B cell (primary cell): ENCODE data around the gene OR8D1. TPM values are rescaled to one million over a fixed set of nuclear protein-coding genes. Genes with fewer than 3 reads are reported as not detected.
"Not testable (repeated sequence)": the region's sequence is repeated elsewhere in the genome, so short reads cannot be mapped to it uniquely, and the experiment has no call there.

ENCODE experiments used
- ATAC-seq: fragments of 200-7000 bp; cut with Tn5 transposase; one replicate; pipeline ENCODE4 v1.10.0; 2021; ENCODE audit warnings: low read depth, mild to moderate bottlenecking, moderate number of reproducible peaks, moderate library complexity
- CTCF ChIA-PET: fragments of 350-600 bp; sonication (Branson Sonifier 250); formaldehyde crosslinking; loops from one replicate; lab custom pipeline; 2021; ENCODE audit warnings: antibody characterized with exemption, inconsistent platforms; lab: Charles Lee
- POLR2A ChIA-PET: fragments of 350-600 bp; sonication (Branson Sonifier 250); formaldehyde crosslinking; loops from one replicate; lab custom pipeline; 2021; ENCODE audit warnings: antibody characterized with exemption; lab: Charles Lee
- DNase-seq: peaks from one replicate; pipeline ENCODE4 v3.0.0; 2013
- H2AFZ ChIP-seq: 2 replicates; pipeline ENCODE4 v1.6.1; 2012; ENCODE audit warnings: mild to moderate bottlenecking, low read depth, low read length; ENCODE audit not compliant: insufficient read depth, poor library complexity, severe bottlenecking
- H3K27ac ChIP-seq, 2 donors: 1 replicate in 1 of 2; 2 replicates in 1 of 2; pipeline ENCODE4 v1.5.1; 2012 to 2013; ENCODE audit warnings: low read length in 2 of 2, mild to moderate bottlenecking in 2 of 2, moderate library complexity in 1 of 2
- H3K27me3 ChIP-seq, 4 experiments: fragments of 200-600 bp in 1 of 4; sonication (generic) in 1 of 4; replicated peaks in 1 of 4; 1 replicate in 2 of 4; 2 replicates in 2 of 4; pipeline versions ENCODE4 v1.6.1 to v1.7.0; 2013 to 2016; ENCODE audit warnings: low read length in 3 of 4, mild to moderate bottlenecking in 2 of 4, mixed read lengths in 1 of 4, moderate library complexity in 1 of 4; ENCODE audit not compliant: insufficient read depth in 4 of 4, control insufficient read depth in 3 of 4; ENCODE audit errors: control extremely low read depth in 1 of 4
- H3K36me3 ChIP-seq, 2 experiments: replicated peaks in 1 of 2; 1 replicate in 1 of 2; 2 replicates in 1 of 2; pipeline versions ENCODE4 v1.6.1 to v1.7.1; 2013; ENCODE audit warnings: low read length in 1 of 2; ENCODE audit not compliant: insufficient read depth in 2 of 2, control insufficient read depth in 1 of 2; ENCODE audit errors: control extremely low read depth in 1 of 2, extremely low read depth in 1 of 2
- H3K4me1 ChIP-seq, 2 donors: fragments of 200-600 bp in 1 of 2; sonication (generic) in 1 of 2; 1 replicate in 1 of 2; 2 replicates in 1 of 2; pipeline versions ENCODE4 v1.5.1 to v1.6.1; 2013 to 2017; ENCODE audit warnings: low read length in 2 of 2; ENCODE audit not compliant: control insufficient read depth in 2 of 2, insufficient read depth in 2 of 2
- H3K4me2 ChIP-seq: replicated peaks from 2 replicates; pipeline ENCODE3; 2012; ENCODE audit warnings: mild to moderate bottlenecking, low read depth, low read length; ENCODE audit not compliant: poor library complexity, severe bottlenecking
- H3K4me3 ChIP-seq, 5 experiments: fragments of 200-600 bp in 1 of 5; sonication (generic) in 1 of 5; 1 replicate in 3 of 5; 2 replicates in 2 of 5; pipeline versions ENCODE4 v1.5.1 to v1.7.0; 2011 to 2016; ENCODE audit warnings: low read length in 4 of 5, mild to moderate bottlenecking in 4 of 5, low read depth in 2 of 5, control low read depth in 1 of 5, moderate library complexity in 1 of 5; ENCODE audit not compliant: insufficient read depth in 1 of 5; ENCODE audit errors: control extremely low read depth in 1 of 5, extremely low read depth in 1 of 5
- H3K79me2 ChIP-seq: fragments of 200-600 bp; sonication (generic); one replicate; pipeline ENCODE4 v1.6.0; 2016; ENCODE audit warnings: low read length; ENCODE audit not compliant: control insufficient read depth, insufficient read depth
- H3K9ac ChIP-seq: fragments of 200-600 bp; sonication (generic); 2 replicates; pipeline ENCODE4 v1.6.1; 2017; ENCODE audit warnings: mild to moderate bottlenecking, low read length, moderate library complexity
- H3K9me3 ChIP-seq, 3 donors: one replicate each; pipeline versions ENCODE4 v1.6.1 to v1.7.1; 2013; ENCODE audit warnings: low read length in 2 of 3; ENCODE audit not compliant: control insufficient read depth in 2 of 3, insufficient read depth in 1 of 3; ENCODE audit errors: control extremely low read depth in 1 of 3
- H4K20me1 ChIP-seq: 2 replicates; pipeline ENCODE4 v1.6.0; 2012; ENCODE audit warnings: mild to moderate bottlenecking, low read length; ENCODE audit not compliant: insufficient read depth, control insufficient read depth, poor library complexity, severe bottlenecking
- H3K27ac Mint-ChIP-seq: one replicate; pipeline ENCODE4 v1.8.0; 2021; ENCODE audit warnings: mixed read lengths
- H3K27me3 Mint-ChIP-seq: one replicate; pipeline ENCODE4 v1.8.0; 2021; ENCODE audit warnings: mixed read lengths
- H3K4me1 Mint-ChIP-seq: one replicate; pipeline ENCODE4 v1.8.0; 2021; ENCODE audit warnings: mixed read lengths
- H3K4me3 Mint-ChIP-seq: one replicate; pipeline ENCODE4 v1.8.0; 2021; ENCODE audit warnings: mixed read lengths
- H3K9me3 Mint-ChIP-seq: one replicate; pipeline ENCODE4 v1.8.0; 2022; ENCODE audit warnings: mixed read lengths; ENCODE audit not compliant: insufficient read depth
- EZH2 ChIP-seq: IDR thresholded peaks from 2 replicates; pipeline ENCODE4 v1.6.1; 2012; ENCODE audit warnings: borderline replicate concordance, low read depth, mild to moderate bottlenecking, moderate library complexity, low read length; ENCODE audit not compliant: insufficient read depth, poor library complexity, severe bottlenecking
- WGBS: methylation state at CpG from one replicate; pipeline ENCODE4 v1.1.5; 2013; ENCODE audit warnings: missing lambda C conversion rate; ENCODE audit not compliant: insufficient coverage; 5-methylcytosine and 5-hydroxymethylcytosine counted together
- intact Hi-C: fragments of 100-400 bp; cut with micrococcal nuclease; formaldehyde crosslinking; loops from one replicate; pipeline ENCODE4 v1.10.0; 2022
- polyA plus RNA-seq: library from polyadenylated mRNA; depleted of rRNA; stranded (reverse); fragments of >200 nt; gene quantifications from 2 replicates; pipeline ENCODE4 v1.2.3, GENCODE V29; 2012
- total RNA-seq, 2 donors: library from RNA; stranded (reverse); fragments of 120-200 nt in 1 of 2; gene quantifications; 1 replicate in 1 of 2; 2 replicates in 1 of 2; pipeline versions ENCODE4 v1.2.3 to v1.2.4, GENCODE V29; 2013 to 2022
- TF ChIP-seq, protein P1 (sequence below): fragments of 200-600 bp; IDR thresholded peaks from one replicate; pipeline ENCODE4 v1.8.0; 2022; ENCODE audit warnings: antibody characterized with exemption, mild to moderate bottlenecking

Gene OR8D1
- total and polyA plus RNA-seq, 2 donors (not counting 1 experiment from before 2014, with no cell fraction given): 0.12 TPM; not detected in 1

DNA sequence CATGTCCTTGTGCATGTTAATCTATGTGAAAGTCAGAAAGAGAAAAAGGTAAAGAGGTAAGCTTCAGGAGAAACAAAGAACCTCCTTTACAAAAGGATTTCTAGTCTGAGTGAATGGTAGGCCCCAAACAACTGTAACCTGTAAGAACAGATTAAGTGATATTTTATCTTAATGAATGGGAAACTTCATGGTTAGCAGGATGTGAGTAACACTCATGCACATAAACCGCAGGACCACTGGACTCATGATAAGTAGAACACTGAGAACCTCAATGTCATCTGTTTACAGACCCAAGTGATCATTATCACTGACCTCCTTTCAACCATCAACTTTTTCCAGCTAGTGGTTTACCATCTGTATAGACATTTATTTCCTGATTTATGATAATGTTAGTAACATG is 37.7 kb downstream of the OR8D1 start:
- no peak overlapping the region for H3K4me3 ChIP-seq
- no peaks in the 10 kb centered on the region for H3K4me1 ChIP-seq
- H3K4me3 Mint-ChIP-seq: no peak overlapping the region
- 50% methylated on average over 1 of the region's 1 CpG for WGBS
- no peaks in the 10 kb centered on the region for H4K20me1 ChIP-seq
- H2AFZ ChIP-seq: no peak overlapping the region
- TF ChIP-seq, protein P1, sequence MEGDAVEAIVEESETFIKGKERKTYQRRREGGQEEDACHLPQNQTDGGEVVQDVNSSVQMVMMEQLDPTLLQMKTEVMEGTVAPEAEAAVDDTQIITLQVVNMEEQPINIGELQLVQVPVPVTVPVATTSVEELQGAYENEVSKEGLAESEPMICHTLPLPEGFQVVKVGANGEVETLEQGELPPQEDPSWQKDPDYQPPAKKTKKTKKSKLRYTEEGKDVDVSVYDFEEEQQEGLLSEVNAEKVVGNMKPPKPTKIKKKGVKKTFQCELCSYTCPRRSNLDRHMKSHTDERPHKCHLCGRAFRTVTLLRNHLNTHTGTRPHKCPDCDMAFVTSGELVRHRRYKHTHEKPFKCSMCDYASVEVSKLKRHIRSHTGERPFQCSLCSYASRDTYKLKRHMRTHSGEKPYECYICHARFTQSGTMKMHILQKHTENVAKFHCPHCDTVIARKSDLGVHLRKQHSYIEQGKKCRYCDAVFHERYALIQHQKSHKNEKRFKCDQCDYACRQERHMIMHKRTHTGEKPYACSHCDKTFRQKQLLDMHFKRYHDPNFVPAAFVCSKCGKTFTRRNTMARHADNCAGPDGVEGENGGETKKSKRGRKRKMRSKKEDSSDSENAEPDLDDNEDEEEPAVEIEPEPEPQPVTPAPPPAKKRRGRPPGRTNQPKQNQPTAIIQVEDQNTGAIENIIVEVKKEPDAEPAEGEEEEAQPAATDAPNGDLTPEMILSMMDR: no peak
- no peak for TF ChIP-seq EZH2
- peaks cover 7% of the 10 kb centered on the region for H3K9me3 Mint-ChIP-seq
- ATAC-seq (no peak), DNase-seq (no peak)
- H3K27ac ChIP-seq: no peak overlapping the region
- no peak overlapping the region for H3K9ac ChIP-seq
- H3K27ac Mint-ChIP-seq: no peak overlapping the region
- H3K4me1 Mint-ChIP-seq: no peaks in the 10 kb centered on the region
- H3K27me3 Mint-ChIP-seq: no peaks in the 10 kb centered on the region
- H3K9me3 ChIP-seq: peaks cover 0 to 9% (median 0%) of the 10 kb centered on the region in 3 donors
- intact Hi-C loops: no loop called here
- H3K4me2 ChIP-seq: no peak overlapping the region
- no peaks in the 10 kb centered on the region for H3K79me2 ChIP-seq
- ChIA-PET POLR2A (no interaction called here), CTCF (no interaction called here)
- H3K36me3 ChIP-seq: no peaks in the 10 kb centered on the region
- peaks cover 0 to 2% (median 0%) of the 10 kb centered on the region in 4 experiments for H3K27me3 ChIP-seq

DNA sequence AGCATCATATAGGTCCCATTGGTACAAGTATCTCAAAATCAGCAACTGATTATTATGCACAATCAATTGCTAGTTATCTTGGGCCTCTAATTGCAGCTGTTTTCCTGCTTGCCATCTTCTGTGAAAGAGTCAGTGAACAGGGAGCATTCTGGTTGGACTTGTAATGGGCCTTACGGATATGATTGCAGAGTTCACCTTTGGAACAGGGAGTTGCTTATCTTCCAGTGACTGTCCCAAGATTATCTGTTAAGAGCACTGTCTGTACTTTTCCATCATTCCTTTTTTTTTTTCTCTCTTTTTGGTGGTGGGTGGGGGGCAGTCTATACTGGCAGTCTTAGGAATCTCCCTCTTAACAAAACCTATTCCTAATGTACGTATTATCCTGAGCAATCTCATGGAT is 39.7 kb downstream of the OR8D1 start:
- ATAC-seq: no peak
- ChIA-PET CTCF (no interaction called here), POLR2A (no interaction called here)
- no peak overlapping the region for H3K4me3 ChIP-seq
- no peak overlapping the region for H3K27ac ChIP-seq
- no peak overlapping the region for H2AFZ ChIP-seq
- intact Hi-C loops: no loop called here
- Mint-ChIP-seq H3K27me3 (no peaks in the 10 kb centered on the region), H3K27ac (no peak overlapping the region), H3K4me3 (no peak overlapping the region), H3K4me1 (no peaks in the 10 kb centered on the region), H3K9me3 (no peaks in the 10 kb centered on the region)
- 100% methylated on average over 1 of the region's 2 CpGs for WGBS
- no peak for TF ChIP-seq EZH2
- TF ChIP-seq, protein P1: no peak
- no peak for DNase-seq
- no peaks in the 10 kb centered on the region for H3K4me1 ChIP-seq
- H4K20me1 ChIP-seq: no peaks in the 10 kb centered on the region
- no peak overlapping the region for H3K9ac ChIP-seq
- peaks cover 0 to 2% (median 0%) of the 10 kb centered on the region in 4 experiments for H3K27me3 ChIP-seq
- H3K4me2 ChIP-seq: no peak overlapping the region
- H3K9me3 ChIP-seq: peaks cover 0 to 9% (median 0%) of the 10 kb centered on the region in 3 donors
- H3K36me3 ChIP-seq: no peaks in the 10 kb centered on the region
- no peaks in the 10 kb centered on the region for H3K79me2 ChIP-seq

DNA sequence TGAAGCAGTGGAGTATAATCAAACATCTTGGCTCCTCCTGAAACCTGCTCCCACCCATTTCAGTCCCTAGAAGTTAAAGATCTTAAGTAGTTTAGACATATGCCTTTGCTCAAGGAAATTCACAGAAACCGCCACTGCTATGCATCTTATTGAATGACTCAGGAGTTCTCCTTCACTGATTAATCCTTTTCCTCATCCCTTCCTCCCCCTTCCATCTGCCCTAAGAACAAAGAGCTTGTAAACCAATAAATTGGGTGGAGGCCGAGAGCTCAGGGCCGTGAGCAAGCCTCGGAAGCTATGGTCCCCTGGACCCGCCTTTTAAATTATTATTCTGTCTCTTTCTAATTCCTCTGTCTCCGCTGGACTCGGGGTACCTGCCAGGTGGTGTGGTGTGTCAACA is 42.9 kb downstream of the OR8D1 start:
- H3K4me2 ChIP-seq: not testable (repeated sequence)

More for the DNA sequence above, 42.9 kb downstream of the OR8D1 start:
- H3K4me3 Mint-ChIP-seq, H3K36me3 ChIP-seq, H3K9me3 ChIP-seq, POLR2A ChIA-PET, H4K20me1 ChIP-seq, H3K9me3 Mint-ChIP-seq, H3K27ac ChIP-seq, H3K27ac Mint-ChIP-seq, H3K79me2 ChIP-seq, DNase-seq, intact Hi-C loops, H3K4me1 ChIP-seq, H3K27me3 Mint-ChIP-seq, H2AFZ ChIP-seq, H3K4me3 ChIP-seq, H3K4me1 Mint-ChIP-seq, H3K9ac ChIP-seq, ATAC-seq, CTCF ChIA-PET, H3K27me3 ChIP-seq: not testable (repeated sequence)
- no CpG with 5 or more reads among the region's 7 CpGs for WGBS
